Pancreas (tissue), 10 donors: ENCODE data around the gene MS4A10. TPM values are rescaled to one million over a fixed set of nuclear protein-coding genes. Genes with fewer than 3 reads are reported as not detected.

Source experiments
- ATAC-seq, 4 donors: fragments of 200-7000 bp; cut with Tn5 transposase; one replicate each; pipeline versions ENCODE4 v1.8.0 to v1.9.1; 2020; ENCODE audit warnings: mild to moderate bottlenecking in 4 of 4, moderate library complexity in 4 of 4
- DNase-seq, 6 donors: peaks; one replicate each; pipeline ENCODE4 v3.0.0-alpha.2; 2020
- FAIRE-seq: peaks from 2 replicates; lab custom pipeline; 2012; peaks lifted over from hg19 to GRCh38; lab: Jason Lieb, UNC
- H3K27ac ChIP-seq, 4 donors: fragments of 200-600 bp; sonication (generic); 1 replicate in 3 of 4; 2 replicates in 1 of 4; pipeline versions ENCODE4 v1.5.0 to v1.8.0; 2020
- H3K27me3 ChIP-seq, 4 donors: fragments of 200-600 bp; one replicate each; pipeline ENCODE4 v1.8.0; 2021
- H3K36me3 ChIP-seq, 3 donors: fragments of 200-600 bp; sonication (generic) in 1 of 3; one replicate each; pipeline versions ENCODE4 v1.5.0 to v1.8.0; 2020 to 2021
- H3K4me1 ChIP-seq, 3 donors: fragments of 200-600 bp; one replicate each; pipeline ENCODE4 v1.8.0; 2021
- H3K4me3 ChIP-seq, 4 donors: fragments of 200-600 bp; sonication (generic) in 2 of 4; one replicate each; pipeline versions ENCODE4 v1.5.0 to v1.8.0; 2020 to 2021
- H3K9me3 ChIP-seq, 4 donors: fragments of 200-600 bp; one replicate each; pipeline ENCODE4 v1.8.0; 2021
- CTCF ChIP-seq, 4 donors: fragments of 200-600 bp; sonication (generic) in 3 of 4; IDR thresholded peaks; one replicate each; pipeline versions ENCODE4 v1.5.0 to v1.8.0; 2021; ENCODE audit warnings: antibody characterized with exemption in 4 of 4
- WGBS, 2 donors: extraction: QIAGEN DNeasy Blood & Tissue Kit; methylation state at CpG; one replicate each; pipeline ENCODE4 v1.1.7; 2013; 5-methylcytosine and 5-hydroxymethylcytosine counted together
- intact Hi-C, 3 donors: fragments of 100-400 bp; cut with DNase I; formaldehyde crosslinking; loops; one replicate each; pipeline versions ENCODE4 v1.11.1 to v1.14.2; 2022
- polyA plus RNA-seq, 2 donors: library from polyadenylated mRNA; stranded (reverse); fragments of 200-250 nt; gene quantifications; one replicate each; pipeline ENCODE4 v1.2.3, GENCODE V29; 2013
- total RNA-seq, 6 donors: library from RNA; stranded (reverse); fragmentation: NEBNext Ultra II Directional in 4 of 6; extraction: Animal tissue kit (Norgen Biotek cat#: 25700) in 4 of 6; gene quantifications; one replicate each; pipeline versions ENCODE4 v1.2.1 to v1.2.4, GENCODE V29; 2021 to 2023
- donor health status: healthy with polysubstance abuse.
- donor health status: DM: no; HTN: no; CAD: no; lungs with moderate emphysema.
- donor health status: DM: no; HTN: no; CAD: no.
- donor health status: control.
- donor health status: control.
- donor health status: Bipolar disorder and iron deficiency.
- donor health status: DM: yes; HTN: yes; CAD: no.
- donor health status: DM: no; HTN: no; CAD: no.
- donor health status: DM: no; HTN: no; CAD: no.
- donor health status: DM: yes; HTN: yes; CAD: no.

The MS4A10 gene
- total and polyA plus RNA-seq, 8 donors, result not detected

- TF ChIP-seq CTCF (IDR thresholded peaks at IDR 0.05), result no peak
- intact Hi-C loops, result no loop called here
- H3K27me3 ChIP-seq, result no peaks in the 10 kb centered on the region
- no peak overlapping the region for H3K27ac ChIP-seq
- DNase-seq (no peak), FAIRE-seq (no peak), ATAC-seq (no peak)
- H3K4me1 ChIP-seq, result no peaks in the 10 kb centered on the region
- no peak overlapping the region for H3K4me3 ChIP-seq
- H3K36me3 ChIP-seq, result no peaks in the 10 kb centered on the region
- H3K9me3 ChIP-seq, result no peaks in the 10 kb centered on the region
- WGBS, 2 donors, result 76 to 84% methylated on average over 11 of the region's 11 CpGs
Measured at GRCh38 chr11:60809691-60810090, 24.6 kb downstream of the MS4A10 start.

GRCh38 chr11:60810151-60810550 lies 25.0 kb downstream of the MS4A10 start:
- no peaks in the 10 kb centered on the region for H3K4me1 ChIP-seq
- H3K27ac ChIP-seq, result no peak overlapping the region
- H3K4me3 ChIP-seq, result no peak overlapping the region
- no peaks in the 10 kb centered on the region for H3K9me3 ChIP-seq
- no peak for DNase-seq
- no peaks in the 10 kb centered on the region for H3K36me3 ChIP-seq
- H3K27me3 ChIP-seq, result no peaks in the 10 kb centered on the region
- FAIRE-seq, result no peak
- intact Hi-C loops, result no loop called here
- no peak for ATAC-seq
- WGBS, 2 donors, result 84 to 89% methylated on average over 4 of the region's 4 CpGs
- no peak for TF ChIP-seq CTCF (IDR thresholded peaks at IDR 0.05)

- no peak overlapping the region for H3K27ac ChIP-seq
- H3K36me3 ChIP-seq, result no peaks in the 10 kb centered on the region
- no peak for DNase-seq
- TF ChIP-seq CTCF (IDR thresholded peaks at IDR 0.05), result no peak
- FAIRE-seq, result no peak
- H3K9me3 ChIP-seq, result no peaks in the 10 kb centered on the region
- intact Hi-C loops, result no loop called here
- 54 to 58% methylated on average over 8 of the region's 8 CpGs for WGBS, 2 donors
- no peak for ATAC-seq
- H3K4me1 ChIP-seq, result no peaks in the 10 kb centered on the region
- H3K27me3 ChIP-seq, result no peaks in the 10 kb centered on the region
- no peak overlapping the region for H3K4me3 ChIP-seq
Measured at GRCh38 chr11:60810569-60810968, 25.4 kb downstream of the MS4A10 start.

- H3K27me3 ChIP-seq, result no peaks in the 10 kb centered on the region
- H3K4me1 ChIP-seq, result no peaks in the 10 kb centered on the region
- WGBS, 2 donors, result 84 to 86% methylated on average over 1 of the region's 1 CpG
- FAIRE-seq (no peak), DNase-seq (no peak), ATAC-seq (no peak)
- H3K27ac ChIP-seq, result no peak overlapping the region
- no peaks in the 10 kb centered on the region for H3K9me3 ChIP-seq
- intact Hi-C loops, result no loop called here
- H3K4me3 ChIP-seq, result no peak overlapping the region
- TF ChIP-seq CTCF (IDR thresholded peaks at IDR 0.05), result no peak
- H3K36me3 ChIP-seq, result no peaks in the 10 kb centered on the region
Measured at GRCh38 chr11:60813324-60813723, 28.2 kb downstream of the MS4A10 start.

GRCh38 chr11:60814112-60814511 lies 29.0 kb downstream of the MS4A10 start:
- Histone ChIP-seq H3K9me3 (no peaks in the 10 kb centered on the region), H3K27ac (no peak overlapping the region), H3K36me3 (no peaks in the 10 kb centered on the region), H3K27me3 (no peaks in the 10 kb centered on the region), H3K4me1 (no peaks in the 10 kb centered on the region), H3K4me3 (no peak overlapping the region)
- no peak for ATAC-seq
- WGBS, 2 donors, result 75 to 80% methylated on average over 2 of the region's 2 CpGs
- no peak for DNase-seq
- no peak for TF ChIP-seq CTCF (IDR thresholded peaks at IDR 0.05)
- FAIRE-seq, result no peak
- intact Hi-C loops, result no loop called here
